H1 (cell line): Measurements from ENCODE around the gene HS3ST5. TPM values are rescaled to one million over a fixed set of nuclear protein-coding genes. Genes with fewer than 3 reads are reported as not detected.

Experiments
- CHD1 ChIP-seq: IDR thresholded peaks from 2 replicates; pipeline ENCODE4 v1.6.1; 2012; ENCODE audit warnings: low read depth, low read length, improper control_type of control experiment
- CHD7 ChIP-seq: fragments of 300-600 bp; sonication (generic); IDR thresholded peaks from 2 replicates; pipeline ENCODE4 v1.7.1; 2012; ENCODE audit warnings: low read length, moderate library complexity, mild to moderate bottlenecking, inconsistent platforms; ENCODE audit not compliant: insufficient replicate concordance
- CTCF ChIP-seq, 3 experiments: IDR thresholded peaks; 1 replicate in 2 of 3; 2 replicates in 1 of 3; pipeline versions ENCODE4 v1.5.1 to v1.6.1; 2011; ENCODE audit warnings: low read length in 3 of 3, mild to moderate bottlenecking in 3 of 3, inconsistent platforms in 2 of 3, low read depth in 1 of 3, moderate library complexity in 1 of 3; ENCODE audit not compliant: insufficient read depth in 1 of 3; ENCODE audit errors: control extremely low read depth in 1 of 3
- FOSL1 ChIP-seq: IDR thresholded peaks from 2 replicates; pipeline ENCODE4 v1.6.1; 2011; ENCODE audit warnings: mild to moderate bottlenecking, low read depth, low read length, moderate library complexity; ENCODE audit not compliant: insufficient read depth
- GTF2F1 ChIP-seq: IDR thresholded peaks from 2 replicates; pipeline ENCODE4 v1.6.1; 2012; ENCODE audit warnings: low read depth, low read length, improper control_type of control experiment, borderline replicate concordance
- NANOG ChIP-seq: IDR thresholded peaks from 2 replicates; pipeline ENCODE4 v1.6.1; 2011; ENCODE audit warnings: low read length, low read depth, mild to moderate bottlenecking, inconsistent platforms; ENCODE audit not compliant: insufficient read depth, poor library complexity, severe bottlenecking
- POLR2A ChIP-seq, 2 experiments: IDR thresholded peaks; 1 replicate in 1 of 2; 2 replicates in 1 of 2; pipeline ENCODE4 v1.6.1; 2011; ENCODE audit warnings: low read depth in 2 of 2, low read length in 2 of 2, mild to moderate bottlenecking in 2 of 2; ENCODE audit errors: control extremely low read depth in 1 of 2
- polyA plus RNA-seq, 7 experiments: library from polyadenylated mRNA; depleted of rRNA in 3 of 7; stranded (reverse) in 5 of 7; unstranded in 2 of 7; fragments of >200 nt in 5 of 7; fragments of 200-250 nt in 2 of 7; gene quantifications; 1 replicate in 5 of 7; 2 replicates in 1 of 7; 4 replicates in 1 of 7; pipeline versions ENCODE4 v1.2.1 to v1.2.3, GENCODE V29; 2011 to 2013; ENCODE audit warnings: missing spikeins in 2 of 7, mixed read lengths in 2 of 7
- total RNA-seq: library from RNA; stranded (reverse); fragmentation: NEBNext Ultra II Directional; extraction: Animal tissue kit (Norgen Biotek cat#: 25700); gene quantifications from 2 replicates; pipeline ENCODE4 v1.2.1, GENCODE V29; 2021

Gene HS3ST5
- total and polyA plus RNA-seq, 2 of the 8 experiments (the other 6 are each of a cell fraction or from before 2014, with no cell fraction given), result 1.2 to 9.9 TPM

- no peak for TF ChIP-seq CTCF (IDR thresholded peaks at IDR 0.05; ENCODE audit: control extremely low read depth in 1 of 3, insufficient read depth in 1 of 3, low read depth in 1 of 3, low read length in 3 of 3)
- TF ChIP-seq GTF2F1, result no peak
- TF ChIP-seq CHD1, result no peak
- TF ChIP-seq CHD7, result no peak
- TF ChIP-seq POLR2A (IDR thresholded peaks at IDR 0.05; ENCODE audit: control extremely low read depth in 1 of 2, low read depth in 2 of 2, low read length in 2 of 2), result no peak
- no peak for TF ChIP-seq FOSL1
- TF ChIP-seq NANOG, result no peak
These were observed 93.3 kb downstream of the HS3ST5 start (continued) for GRCh38 chr6:114249522-114249921.
